SKM-1 treated with dmso at 0.1 percent for 144 hours (cell line): ENCODE measurements around the gene UQCRC1.

Source experiments
- DNase-seq: peaks from one replicate; lab custom pipeline; 2025; ENCODE audit not compliant: unreplicated experiment; lab: John Stamatoyannopoulos, UW

UQCRC1 gene

GRCh38 chr3:48609088-48610005, at the start of gene UQCRC1:
Gene UQCRC1, minus strand, starts transcription at chr3:48609646. Its CDS starts 26 bp downstream, at chr3:48609620.
- peak; percentile 95 for DNase-seq

GRCh38 chr3:48656841-48657281, 47.4 kb upstream of the UQCRC1 start:
- no peak for DNase-seq

- DNase-seq: peak; percentile 65
These were observed 46.8 kb upstream of the UQCRC1 start for GRCh38 chr3:48656061-48656840.

- DNase-seq: no peak
These were observed 46.2 kb upstream of the UQCRC1 start for GRCh38 chr3:48655606-48656005.

GRCh38 chr3:48655063-48655462, 45.6 kb upstream of the UQCRC1 start:
- DNase-seq: no peak

- DNase-seq: no peak
These were observed 43.7 kb upstream of the UQCRC1 start for GRCh38 chr3:48652923-48653715.

GRCh38 chr3:48651771-48652170, 42.3 kb upstream of the UQCRC1 start:
- no peak for DNase-seq

GRCh38 chr3:48650723-48651122, 41.3 kb upstream of the UQCRC1 start:
- no peak for DNase-seq

- DNase-seq: no peak
These were observed 38.9 kb upstream of the UQCRC1 start for GRCh38 chr3:48648188-48648850.

GRCh38 chr3:48647714-48648113, 38.3 kb upstream of the UQCRC1 start:
- no peak for DNase-seq

- no peak for DNase-seq
These were observed 35.7 kb upstream of the UQCRC1 start for GRCh38 chr3:48644898-48645760.

GRCh38 chr3:48642605-48643004, 33.2 kb upstream of the UQCRC1 start:
- no peak for DNase-seq

- DNase-seq: no peak
These were observed 31.9 kb upstream of the UQCRC1 start for GRCh38 chr3:48641396-48641795.

GRCh38 chr3:48639944-48640606, 30.6 kb upstream of the UQCRC1 start:
- DNase-seq: no peak

- DNase-seq: no peak
These were observed 27.9 kb upstream of the UQCRC1 start for GRCh38 chr3:48637305-48637704.

- DNase-seq: no peak
These were observed 26.8 kb upstream of the UQCRC1 start for GRCh38 chr3:48636149-48636655.

- DNase-seq: peak; percentile 96
These were observed 26.0 kb upstream of the UQCRC1 start, which contains the start of gene SLC26A6 for GRCh38 chr3:48635222-48636021. Gene SLC26A6, minus strand, starts transcription at chr3:48635461. Its CDS starts 68 bp downstream, at chr3:48635393.

GRCh38 chr3:48634661-48635221, 25.3 kb upstream of the UQCRC1 start:
- DNase-seq: peak; percentile 13
